Measurements from ENCODE around the gene AP2A1. TPM values are rescaled to one million over a fixed set of nuclear protein-coding genes. Genes with fewer than 3 reads are reported as not detected.

Gene AP2A1
- total RNA-seq, 3 donors from 2014 or later (not counting 1 experiment from before 2014, with no cell fraction given): 137 to 163 (median 161) TPM

DNA sequence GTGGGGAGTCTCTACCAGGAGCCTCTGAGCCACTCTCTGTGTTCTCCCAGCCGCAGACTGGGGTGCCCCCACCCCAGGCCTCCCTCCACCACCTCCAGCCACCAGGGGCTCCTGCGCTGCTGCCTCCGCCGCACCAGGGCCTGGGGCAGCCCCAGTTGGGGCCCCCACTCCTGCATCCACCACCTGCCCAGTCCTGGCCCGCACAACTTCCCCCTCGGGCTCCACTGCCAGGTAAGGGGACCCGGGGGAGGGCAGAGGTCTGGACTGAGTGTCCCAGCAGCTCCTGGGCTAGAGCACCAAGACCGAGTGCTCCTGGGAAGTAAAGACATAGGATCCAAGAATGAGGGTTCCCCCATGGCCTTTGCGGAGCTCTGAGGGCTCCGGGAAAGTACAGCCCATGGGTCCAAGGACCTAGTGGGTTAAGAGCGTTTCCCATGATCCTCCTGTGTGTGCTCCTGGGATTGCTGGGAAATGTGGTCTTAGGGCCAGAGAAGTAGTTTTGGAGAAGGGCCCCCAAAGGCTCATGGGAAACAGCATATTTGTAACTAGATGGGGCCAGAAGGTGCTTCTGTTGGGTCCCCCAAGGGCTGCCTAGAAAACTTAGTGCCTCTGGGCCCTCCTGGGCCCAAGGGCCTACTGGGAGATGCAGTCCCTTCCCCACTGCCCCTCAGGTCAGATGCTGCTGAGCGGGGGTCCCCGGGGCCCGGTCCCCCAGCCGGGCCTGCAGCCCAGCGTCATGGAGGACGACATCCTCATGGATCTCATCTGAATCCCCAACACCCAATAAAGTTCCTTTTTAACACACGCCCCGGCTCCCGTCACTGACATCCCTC, 69.6 kb downstream of the AP2A1 start:
- Mint-ChIP-seq H3K4me1 (peaks cover 15 to 23% of the 10 kb centered on the region in 2 donors), H3K27ac (no peak overlapping the region), H3K4me3 (no peak overlapping the region), H3K9me3 (no peaks in the 10 kb centered on the region), H3K27me3 (ENCODE audit: low read depth in 2 of 2) (no peaks in the 10 kb centered on the region), H3K36me3 (no peaks in the 10 kb centered on the region)
- no peak for TF ChIP-seq CTCF (IDR thresholded peaks at IDR 0.05)
- no peaks in the 10 kb centered on the region for H3K27me3 ChIP-seq (ENCODE audit: control insufficient read depth, insufficient read depth, low read length)
- no peak overlapping the region for H3K27ac ChIP-seq (ENCODE audit: low read length)
- DNase-seq (no peak), ATAC-seq (no peak)
- 97% methylated on average over 20 of the region's 20 CpGs for WGBS (ENCODE audit: insufficient coverage)
- H3K4me3 ChIP-seq (ENCODE audit: low read length): no peak overlapping the region
- H3K36me3 ChIP-seq (ENCODE audit: control insufficient read depth, insufficient read depth, low read length): peaks cover 57% of the 10 kb centered on the region
- H3K9me3 ChIP-seq (ENCODE audit: control insufficient read depth, insufficient read depth, low read length): no peaks in the 10 kb centered on the region
- H3K4me1 ChIP-seq (ENCODE audit: control insufficient read depth, insufficient read depth, low read length): no peaks in the 10 kb centered on the region
- intact Hi-C loops (cut with micrococcal nuclease): no loop called here

DNA sequence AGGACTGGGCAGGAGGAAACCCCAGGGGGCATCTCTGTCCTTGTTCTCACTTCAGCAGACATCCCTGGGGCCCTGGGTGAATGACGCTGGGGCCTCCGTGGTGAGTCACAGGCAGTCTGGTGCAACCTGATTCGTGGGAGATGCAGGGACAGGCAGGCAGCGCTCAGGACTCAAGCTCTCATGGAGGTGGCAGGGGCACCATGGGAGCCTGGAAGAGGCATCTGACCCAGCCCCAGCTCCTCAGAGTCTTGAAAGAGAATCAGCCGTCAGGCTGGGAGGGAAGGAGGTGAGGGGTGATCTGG, 70.2 kb downstream of the AP2A1 start:
- Mint-ChIP-seq H3K36me3 (no peaks in the 10 kb centered on the region), H3K4me1 (peaks cover 15 to 23% of the 10 kb centered on the region in 2 donors), H3K27ac (peak overlapping the region in 1 of 2 donors; percentile 44), H3K27me3 (ENCODE audit: low read depth in 2 of 2) (no peaks in the 10 kb centered on the region), H3K4me3 (no peak overlapping the region), H3K9me3 (no peaks in the 10 kb centered on the region)
- Histone ChIP-seq H3K27ac (ENCODE audit: low read length) (no peak overlapping the region), H3K27me3 (ENCODE audit: control insufficient read depth, insufficient read depth, low read length) (no peaks in the 10 kb centered on the region), H3K4me3 (ENCODE audit: low read length) (no peak overlapping the region), H3K36me3 (ENCODE audit: control insufficient read depth, insufficient read depth, low read length) (peaks cover 54% of the 10 kb centered on the region), H3K9me3 (ENCODE audit: control insufficient read depth, insufficient read depth, low read length) (no peaks in the 10 kb centered on the region), H3K4me1 (ENCODE audit: control insufficient read depth, insufficient read depth, low read length) (no peaks in the 10 kb centered on the region)
- WGBS (ENCODE audit: insufficient coverage): 97% methylated on average over 5 of the region's 5 CpGs
- intact Hi-C loops (cut with micrococcal nuclease): no loop called here
- DNase-seq (no peak), ATAC-seq (no peak)
- TF ChIP-seq CTCF (IDR thresholded peaks at IDR 0.05): no peak

DNA sequence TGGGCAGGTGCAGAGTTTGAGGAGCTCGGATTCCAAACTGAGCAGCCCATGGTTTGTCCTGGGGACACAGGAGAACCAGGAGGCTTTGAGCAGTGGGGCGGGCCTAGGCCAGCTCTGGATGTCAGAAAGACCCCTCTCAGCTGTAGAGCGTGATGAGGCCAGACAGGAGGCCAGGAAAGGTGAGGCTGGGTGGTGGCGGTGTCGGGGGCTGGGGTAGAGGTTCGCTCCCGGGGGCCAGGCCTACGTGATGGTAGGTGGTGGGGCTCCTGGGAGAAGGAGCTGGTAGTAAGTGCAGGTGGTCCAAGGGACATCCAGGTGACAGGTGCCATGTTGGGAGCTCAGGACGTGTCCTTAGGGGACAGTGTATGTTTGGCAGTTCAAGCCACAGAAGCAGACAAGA, 70.6 kb downstream of the AP2A1 start:
- Histone ChIP-seq H3K27ac (ENCODE audit: low read length) (no peak overlapping the region), H3K4me3 (ENCODE audit: low read length) (no peak overlapping the region), H3K36me3 (ENCODE audit: control insufficient read depth, insufficient read depth, low read length) (peaks cover 52% of the 10 kb centered on the region), H3K9me3 (ENCODE audit: control insufficient read depth, insufficient read depth, low read length) (no peaks in the 10 kb centered on the region), H3K27me3 (ENCODE audit: control insufficient read depth, insufficient read depth, low read length) (no peaks in the 10 kb centered on the region), H3K4me1 (ENCODE audit: control insufficient read depth, insufficient read depth, low read length) (no peaks in the 10 kb centered on the region)
- Mint-ChIP-seq H3K4me3 (no peak overlapping the region), H3K9me3 (no peaks in the 10 kb centered on the region), H3K4me1 (peaks cover 12 to 20% of the 10 kb centered on the region in 2 donors), H3K27me3 (ENCODE audit: low read depth in 2 of 2) (no peaks in the 10 kb centered on the region), H3K27ac (peak overlapping the region in 1 of 2 donors; percentile 44), H3K36me3 (no peaks in the 10 kb centered on the region)
- intact Hi-C loops (cut with micrococcal nuclease): no loop called here
- no peak for TF ChIP-seq CTCF (IDR thresholded peaks at IDR 0.05)
- 99% methylated on average over 9 of the region's 9 CpGs for whole genome bisulfite sequencing (ENCODE audit: insufficient coverage)
- ATAC-seq (peak in 1 of 3 donors; percentile 10), DNase-seq (no peak)
